ENCODE measurements around the gene MYOZ2.

- no peak for TF ChIP-seq CTCF (IDR thresholded peaks at IDR 0.05)
- TF ChIP-seq POLR2A (IDR thresholded peaks at IDR 0.05), result no peak
Observed at GRCh38 chr4:119205690-119206089, 70.1 kb downstream of the MYOZ2 start.

Measured in lower leg skin (tissue), 3 donors.